Stimulated activated CD4-positive, alpha-beta T cell treated with anti-CD3 and anti-CD28 coated beads, Interleukin-4, amount 100 ng/mL, for 1 hour (primary cell): ENCODE results near the gene TRIP13.
"Not testable (repeated sequence)": the region's sequence is repeated elsewhere in the genome, so short reads cannot be mapped to it uniquely, and the experiment has no call there.

Source experiments
- DNase-seq: peaks from one replicate; pipeline ENCODE4 v3.0.0-alpha.2; 2020

Gene TRIP13

DNA sequence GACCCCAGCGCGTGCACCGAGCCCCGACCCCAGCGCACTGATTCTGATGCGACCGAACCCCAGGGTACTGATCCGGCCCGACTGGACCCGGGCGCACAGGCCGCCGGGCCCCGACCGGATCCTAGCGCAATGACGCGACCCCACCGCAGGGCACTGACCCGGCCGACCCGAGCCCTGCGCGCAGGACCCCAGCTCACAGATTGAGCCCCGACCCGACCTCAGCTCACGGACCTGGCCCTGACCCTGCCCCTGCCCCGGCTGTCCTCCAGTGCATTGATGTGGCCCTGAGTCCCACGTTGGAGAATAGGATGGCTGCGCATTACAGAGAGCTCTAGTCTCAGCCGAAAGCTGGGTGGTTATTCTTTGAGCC is 438 bp downstream of the TRIP13 start:
- no peak for DNase-seq

DNA sequence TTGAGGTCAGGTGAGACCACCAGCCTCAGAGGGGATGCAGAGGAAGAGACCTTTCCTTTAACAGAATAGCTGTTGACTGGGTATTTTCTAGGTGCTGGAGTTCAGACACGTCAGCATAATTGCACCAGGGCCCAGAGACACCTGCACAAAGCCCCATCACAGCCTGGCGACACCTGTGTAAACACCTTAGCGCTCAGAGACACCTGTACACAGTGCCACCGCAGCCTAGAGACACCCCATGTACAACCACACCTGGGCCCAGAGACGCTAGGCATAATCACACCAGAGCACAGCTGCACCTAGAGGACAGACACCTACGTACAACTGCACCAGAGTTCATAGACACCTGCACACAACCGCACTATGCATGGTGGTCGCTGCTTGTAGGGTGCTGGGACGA is 1.0 kb downstream of the TRIP13 start:
- no peak for DNase-seq

DNA sequence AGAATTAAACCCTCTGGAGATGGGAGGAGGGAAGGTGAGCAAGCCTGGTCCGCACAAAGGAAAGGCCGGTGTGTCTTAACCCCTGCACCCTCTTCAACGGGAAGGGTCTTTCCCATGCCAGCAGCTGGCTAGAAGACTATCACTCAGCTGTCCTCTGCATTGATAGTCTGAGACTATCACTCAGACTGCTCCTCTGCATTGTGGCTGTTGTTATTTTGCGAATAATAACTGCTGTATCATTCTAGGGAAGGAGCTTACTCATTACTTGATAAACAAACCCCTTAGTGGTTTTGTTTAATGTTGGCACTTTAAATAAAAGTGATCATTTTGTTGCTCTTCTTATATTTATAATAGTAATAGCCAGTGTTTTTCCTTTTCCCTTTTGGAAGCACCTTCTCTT is 8.1 kb downstream of the TRIP13 start:
- DNase-seq: no peak

DNA sequence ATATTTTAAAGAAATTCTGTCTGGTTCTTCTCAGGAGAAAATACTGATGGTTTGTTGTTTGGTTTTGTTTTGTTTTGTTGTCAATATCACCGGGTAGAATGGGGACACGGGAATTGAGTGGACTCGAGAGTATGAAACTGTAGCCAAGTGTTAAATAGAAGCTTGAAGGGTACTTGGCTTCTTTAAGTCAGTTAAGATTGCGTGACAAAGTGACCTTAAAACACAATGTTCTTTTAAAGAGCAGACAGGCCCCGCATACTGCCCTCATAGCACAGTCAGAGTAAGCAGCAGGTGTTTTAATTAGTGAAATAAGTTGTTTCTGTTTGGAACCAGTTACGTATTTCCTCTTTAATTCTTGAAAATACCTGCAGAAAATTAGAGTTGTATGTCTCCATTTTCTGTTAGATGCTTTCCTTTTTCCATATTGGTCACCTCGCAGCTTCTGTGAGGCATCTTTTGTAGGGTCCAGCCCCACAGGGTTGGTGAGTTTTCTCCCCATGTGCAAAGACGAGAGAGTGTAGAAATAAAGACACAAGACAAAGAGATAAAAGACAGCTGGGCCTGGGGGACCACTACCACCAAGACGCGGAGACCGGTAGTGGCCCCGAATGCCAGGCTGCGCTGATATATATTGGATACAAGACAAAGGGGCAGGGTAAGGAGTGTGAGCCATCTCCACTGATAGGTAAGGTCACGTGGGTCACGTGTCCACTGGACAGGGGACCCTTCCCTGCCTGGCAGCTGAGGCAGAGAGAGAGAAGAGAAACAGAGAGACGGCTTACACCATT is 9.6 kb downstream of the TRIP13 start:
- DNase-seq: no peak

DNA sequence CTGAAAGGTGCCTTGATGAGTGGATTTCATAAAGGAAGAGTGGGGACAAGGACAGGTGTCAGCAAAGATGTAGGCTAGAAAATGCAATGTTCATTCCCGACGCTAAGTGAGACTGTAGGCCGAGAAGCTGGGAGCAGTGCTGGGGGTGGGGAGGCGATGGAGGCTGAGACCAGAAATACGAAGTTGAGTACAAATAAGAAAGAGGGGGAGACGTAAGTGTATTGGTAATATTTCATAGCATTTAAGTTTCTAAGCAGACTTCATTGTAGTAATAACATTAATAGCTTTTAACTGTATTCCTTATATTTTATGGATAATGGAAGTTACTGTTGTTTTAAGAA is 11.0 kb downstream of the TRIP13 start:
- DNase-seq: no peak

DNA sequence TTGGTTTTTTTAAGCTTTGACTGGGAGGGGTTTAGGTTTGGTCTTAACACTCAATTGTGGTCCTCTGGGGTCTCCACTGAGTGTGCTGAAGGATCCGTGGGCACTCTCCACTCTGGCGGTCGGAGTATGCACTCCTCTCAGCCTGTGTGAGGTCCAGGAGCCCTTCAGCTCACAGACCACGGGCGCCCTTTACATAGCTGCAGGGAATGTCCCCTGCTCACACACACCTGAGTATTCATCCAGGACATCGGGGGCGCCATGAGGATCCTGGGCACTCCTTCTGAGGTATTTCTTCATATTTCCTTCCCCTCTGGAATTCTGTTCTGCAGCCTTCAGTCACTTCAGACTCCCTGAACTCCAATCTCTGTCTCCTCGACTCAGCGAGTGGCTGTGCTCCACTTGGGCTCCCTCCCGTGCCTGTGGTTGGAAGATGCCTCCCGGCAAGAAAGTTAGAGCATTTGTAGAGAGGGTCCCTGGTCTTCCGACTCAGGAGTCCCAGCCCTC is 12.5 kb downstream of the TRIP13 start:
- DNase-seq: no peak

DNA sequence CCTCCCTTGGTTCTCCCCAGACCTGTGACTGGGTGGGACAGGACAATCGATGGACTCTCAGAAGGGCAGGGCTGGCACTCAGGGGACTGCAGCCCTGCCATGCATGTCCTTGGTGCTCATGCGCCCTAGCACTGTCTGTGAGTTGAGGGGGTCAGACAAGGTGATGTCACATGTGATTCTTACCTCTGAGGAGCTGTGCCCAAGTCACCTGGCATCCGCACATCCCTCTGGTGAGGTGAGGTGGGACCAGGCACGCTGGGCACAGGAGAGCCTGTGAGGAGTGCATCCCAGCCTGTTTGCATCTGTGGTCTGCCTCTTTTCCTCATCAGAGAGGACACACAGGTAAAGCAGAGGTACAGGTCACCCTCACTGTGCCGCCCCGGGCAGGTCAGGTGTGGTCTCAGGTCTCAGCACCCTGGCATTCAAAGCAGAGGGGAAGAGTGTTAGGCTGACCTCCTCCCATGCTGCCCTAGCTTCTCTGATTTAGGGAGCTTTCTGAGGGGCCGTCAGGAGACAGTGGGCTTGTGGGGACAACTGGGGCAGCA is 14.8 kb downstream of the TRIP13 start:
- DNase-seq: no peak

DNA sequence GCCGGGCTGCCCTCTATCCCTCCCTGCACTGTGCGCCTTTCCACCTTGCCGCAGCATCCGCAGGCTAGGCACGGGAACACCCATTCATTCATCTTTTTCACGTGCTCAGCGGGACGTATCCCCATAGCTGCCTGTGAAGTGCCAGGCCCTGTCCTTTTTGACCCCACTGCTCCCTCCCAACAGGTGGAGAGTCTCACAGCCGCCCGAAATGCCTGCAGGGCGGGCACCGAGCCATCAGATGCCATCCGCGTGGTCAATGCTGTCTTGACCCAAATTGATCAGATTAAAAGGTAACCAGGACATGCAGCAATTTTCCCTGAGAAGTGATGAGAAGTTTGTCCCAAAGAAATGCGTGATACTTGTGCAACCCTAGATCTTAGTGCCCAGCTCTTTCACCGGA is 15.5 kb downstream of the TRIP13 start:
- DNase-seq: no peak

DNA sequence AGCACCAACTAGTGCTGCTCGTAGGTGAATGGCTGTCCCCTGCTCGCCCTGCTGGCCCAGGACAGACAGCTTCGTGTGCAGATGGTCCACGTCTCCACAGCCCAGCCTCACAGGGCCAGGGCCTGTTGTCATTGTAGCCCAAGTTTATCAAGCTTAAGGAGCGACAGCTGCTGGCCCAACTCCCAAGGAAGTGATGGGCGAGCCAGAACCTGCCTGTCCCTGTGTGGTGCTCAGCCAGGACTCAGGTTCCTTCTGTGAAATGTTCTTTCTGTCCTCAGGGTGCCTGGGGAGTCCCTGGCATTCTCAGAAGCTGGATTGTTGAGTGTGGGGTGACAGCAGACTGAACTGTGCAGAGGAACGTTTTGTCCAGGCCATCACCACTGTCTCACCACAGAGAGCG is 16.4 kb downstream of the TRIP13 start:
- DNase-seq: no peak

DNA sequence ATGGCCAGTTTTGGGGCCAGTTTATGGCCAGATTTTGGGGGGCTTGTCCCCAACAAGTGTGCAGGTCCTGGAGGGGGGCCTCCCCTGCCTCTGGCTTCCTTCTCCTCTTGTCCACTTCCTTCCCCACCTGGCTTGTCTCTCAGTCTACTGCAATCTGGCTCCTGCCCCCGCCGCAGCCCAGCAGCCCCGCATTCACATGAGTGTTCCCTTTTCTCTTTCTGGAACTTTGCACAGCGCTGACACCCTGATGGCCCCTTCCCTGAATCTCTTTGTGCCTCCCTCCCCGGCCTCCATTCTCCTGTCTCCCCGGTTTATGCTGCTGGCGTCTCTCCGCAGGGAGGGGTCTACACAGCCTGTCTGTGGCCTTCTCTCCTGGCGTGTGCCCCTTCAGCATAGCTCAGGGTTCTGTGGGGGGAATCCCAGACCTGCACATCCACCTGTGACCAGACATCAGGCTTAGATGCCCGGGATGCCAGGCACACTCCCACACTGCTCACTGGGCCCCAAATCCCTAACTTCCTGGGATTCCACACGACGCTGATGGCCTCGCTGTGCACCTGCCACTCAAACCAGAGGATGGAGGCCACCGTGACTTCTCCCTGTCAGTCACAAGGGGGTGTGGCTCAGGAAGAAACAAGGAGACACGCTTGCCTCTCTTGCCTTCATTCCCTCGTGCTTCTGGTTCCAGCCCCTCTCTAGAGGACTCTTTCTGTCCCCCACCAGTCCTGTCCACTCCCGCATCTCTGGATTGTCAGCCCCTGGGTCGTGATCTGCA is 17.5 kb downstream of the TRIP13 start:
- no peak for DNase-seq

DNA sequence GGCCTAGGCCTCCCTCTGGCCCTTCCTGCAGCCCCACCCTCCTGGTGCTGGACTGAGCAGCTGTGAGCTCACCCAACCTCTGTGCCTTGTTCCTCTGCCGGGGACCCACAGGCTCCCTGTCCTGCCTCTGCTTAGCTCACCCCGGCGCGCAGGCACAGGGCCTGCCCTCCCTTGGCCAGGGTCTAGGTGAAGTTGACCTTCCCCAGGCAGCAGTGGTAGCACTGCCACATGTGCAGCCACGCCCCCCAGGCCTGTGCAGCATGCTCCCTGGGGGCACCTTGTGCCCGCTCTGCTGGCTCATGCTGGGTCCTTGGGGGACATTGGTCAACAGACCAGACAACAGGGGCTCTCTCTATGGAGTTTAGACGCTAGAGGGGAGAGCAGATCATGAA is 18.1 kb downstream of the TRIP13 start:
- no peak for DNase-seq

DNA sequence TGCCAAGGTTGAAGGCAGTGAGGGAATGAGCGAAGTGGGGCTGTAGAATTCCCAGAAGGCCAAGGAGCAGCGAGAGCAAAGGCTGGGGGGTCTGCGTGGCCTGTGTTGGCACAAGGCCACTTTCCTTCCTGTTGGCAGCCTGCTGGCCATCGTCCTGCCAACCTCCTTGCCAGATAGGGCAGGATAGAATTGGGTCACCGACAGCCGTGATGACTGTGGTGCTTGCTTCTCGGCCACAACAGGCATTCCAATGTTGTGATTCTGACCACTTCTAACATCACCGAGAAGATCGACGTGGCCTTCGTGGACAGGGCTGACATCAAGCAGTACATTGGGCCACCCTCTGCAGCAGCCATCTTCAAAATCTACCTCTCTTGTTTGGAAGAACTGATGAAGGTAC is 18.9 kb downstream of the TRIP13 start:
- DNase-seq: no peak

DNA sequence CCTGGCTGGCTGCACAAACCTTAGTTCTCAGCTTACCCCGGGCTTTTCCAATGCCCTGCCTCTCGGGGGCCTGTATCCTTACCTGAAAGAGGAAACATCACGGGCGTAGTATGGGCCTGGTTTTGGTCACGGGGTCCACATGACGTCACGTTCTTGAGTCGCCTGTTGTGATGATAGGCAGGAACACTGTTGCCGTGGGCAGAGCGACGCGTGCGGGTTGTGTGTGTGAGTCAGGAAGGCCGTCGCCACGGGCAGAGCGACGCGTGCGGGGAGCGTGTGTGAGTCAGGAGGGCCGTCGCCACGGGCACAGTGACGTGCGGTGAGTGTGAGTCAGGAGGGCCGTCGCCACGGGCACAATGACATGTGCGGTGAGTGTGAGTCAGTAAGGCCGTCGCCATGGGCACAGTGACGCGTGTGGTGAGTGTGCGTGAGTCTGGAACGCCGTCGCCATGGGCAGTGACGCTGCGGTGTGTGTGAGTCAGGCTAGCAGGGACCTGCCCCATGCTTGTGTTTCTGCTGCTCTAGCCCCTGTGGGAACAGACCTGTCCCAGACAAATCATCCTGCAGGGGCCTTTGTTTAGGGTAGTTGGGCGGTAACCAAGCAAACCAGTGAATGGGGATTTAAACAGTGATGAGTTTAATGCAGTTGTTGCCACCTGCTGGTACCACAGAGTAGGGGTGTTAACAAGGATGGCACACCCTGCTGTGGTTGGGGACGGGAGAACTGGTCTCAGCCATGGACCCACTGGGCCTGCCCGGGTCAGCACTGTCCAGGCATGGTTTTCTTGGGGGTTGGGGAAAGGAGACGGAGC is 19.8 kb downstream of the TRIP13 start:
- DNase-seq: peak; percentile 61

DNA sequence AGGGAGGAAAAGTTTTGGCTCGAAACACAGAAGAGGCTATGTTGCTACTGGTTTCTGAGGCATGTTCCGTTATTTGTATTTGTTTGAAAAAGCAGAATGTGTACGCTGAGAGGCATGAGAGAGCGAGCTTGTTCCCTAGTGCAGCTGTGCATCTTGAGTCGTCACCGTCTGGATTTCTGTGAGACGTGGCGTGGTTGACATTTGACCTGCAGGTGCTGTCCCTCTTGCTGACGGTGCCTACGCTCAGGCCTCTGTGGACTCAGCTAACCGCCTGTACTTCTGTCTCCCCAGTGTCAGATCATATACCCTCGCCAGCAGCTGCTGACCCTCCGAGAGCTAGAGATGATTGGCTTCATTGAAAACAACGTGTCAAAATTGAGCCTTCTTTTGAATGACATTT is 21.5 kb downstream of the TRIP13 start:
- no peak for DNase-seq

DNA sequence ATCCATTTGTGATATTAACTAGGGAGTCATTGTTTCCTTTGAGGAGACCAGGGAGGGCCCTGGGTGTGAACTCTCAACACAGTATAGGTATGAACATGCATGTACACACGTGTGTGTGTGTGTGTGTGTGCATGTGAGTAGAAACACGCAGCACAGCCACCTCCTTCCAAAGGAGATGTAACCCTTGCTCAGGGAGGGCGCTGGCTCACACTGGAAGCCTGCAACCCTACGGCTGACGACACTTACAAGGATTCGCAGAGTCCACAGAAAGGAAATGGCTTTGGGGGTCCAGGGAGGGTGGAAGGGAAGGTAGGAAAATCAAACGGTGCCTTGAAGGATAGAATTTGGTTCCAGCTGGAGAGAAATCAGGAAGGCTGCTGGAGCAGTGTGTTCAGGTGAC is 21.9 kb downstream of the TRIP13 start:
- no peak for DNase-seq

DNA sequence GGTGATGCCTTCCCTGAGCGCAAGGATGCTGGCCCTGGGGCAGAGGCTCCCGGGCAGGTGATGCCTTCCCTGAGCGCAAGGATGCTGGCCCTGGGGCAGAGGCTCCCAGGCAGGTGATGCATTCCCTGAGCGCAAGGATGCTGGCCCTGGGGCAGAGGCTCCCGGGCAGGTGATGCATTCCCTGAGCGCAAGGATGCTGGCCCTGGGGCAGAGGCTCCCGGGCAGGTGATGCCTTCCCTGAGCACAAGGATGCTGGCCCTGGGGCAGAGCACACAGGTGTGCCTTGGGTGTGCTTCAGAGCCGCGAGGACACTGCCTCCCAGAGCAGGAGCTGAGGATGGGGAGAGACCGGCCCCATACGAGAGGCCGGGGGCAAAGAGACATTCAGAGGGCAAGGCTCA is 22.7 kb downstream of the TRIP13 start:
- DNase-seq: not testable (repeated sequence)

DNA sequence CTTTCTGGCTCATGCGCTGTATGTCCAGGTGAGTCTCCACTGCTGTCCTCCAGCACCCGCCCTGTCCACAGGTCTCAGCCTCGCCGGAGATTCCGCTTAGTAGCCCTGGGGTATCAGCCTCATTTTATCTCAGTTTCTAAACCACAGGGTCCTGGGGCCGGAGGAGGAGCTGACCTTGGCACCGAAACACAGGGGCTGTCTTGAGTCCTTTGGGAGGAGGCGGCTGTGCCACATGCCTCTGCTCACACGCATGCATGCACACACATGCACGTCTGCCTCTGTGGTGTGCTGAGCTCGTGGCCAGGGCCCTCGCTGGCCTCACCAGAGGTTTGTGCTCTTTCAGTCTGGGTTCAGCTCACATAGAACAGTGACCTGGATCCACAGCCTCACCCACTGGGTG is 23.3 kb downstream of the TRIP13 start:
- DNase-seq: no peak

DNA sequence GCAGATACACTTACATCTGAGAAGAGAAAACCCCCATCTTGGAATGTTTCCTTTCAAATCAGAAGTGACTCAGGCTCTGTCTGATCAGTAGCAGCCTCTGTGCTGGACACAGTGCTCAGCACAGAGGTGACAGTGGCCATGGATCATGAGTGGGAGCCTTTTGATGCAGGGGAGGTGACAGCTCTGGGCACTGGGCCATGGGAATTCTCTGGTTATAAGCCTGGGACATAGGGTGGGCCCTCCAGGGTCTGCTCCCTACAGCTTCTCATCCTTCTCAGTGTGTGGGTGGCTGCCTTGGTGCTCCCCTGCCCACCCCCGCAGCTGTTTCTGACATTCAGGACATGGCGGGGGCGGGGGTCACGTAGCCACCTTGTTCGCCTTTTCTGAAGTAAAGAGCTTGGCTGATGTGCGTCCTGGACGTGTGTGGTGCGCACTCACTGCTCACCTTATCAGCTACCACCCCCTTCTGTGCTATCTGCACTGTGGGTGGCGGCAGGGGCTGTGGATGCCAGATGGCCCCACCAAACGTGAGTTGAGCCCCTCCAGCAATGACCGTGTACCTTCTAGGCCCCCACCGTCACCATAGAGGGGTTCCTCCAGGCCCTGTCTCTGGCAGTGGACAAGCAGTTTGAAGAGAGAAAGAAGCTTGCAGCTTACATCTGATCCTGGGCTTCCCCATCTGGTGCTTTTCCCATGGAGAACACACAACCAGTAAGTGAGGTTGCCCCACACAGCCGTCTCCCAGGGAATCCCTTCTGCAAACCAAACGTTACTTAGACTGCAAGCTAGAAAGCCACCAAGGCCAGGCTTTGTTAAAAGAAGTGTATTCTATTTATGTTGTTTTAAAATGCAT is 24.0 kb downstream of the TRIP13 start:
- no peak for DNase-seq

DNA sequence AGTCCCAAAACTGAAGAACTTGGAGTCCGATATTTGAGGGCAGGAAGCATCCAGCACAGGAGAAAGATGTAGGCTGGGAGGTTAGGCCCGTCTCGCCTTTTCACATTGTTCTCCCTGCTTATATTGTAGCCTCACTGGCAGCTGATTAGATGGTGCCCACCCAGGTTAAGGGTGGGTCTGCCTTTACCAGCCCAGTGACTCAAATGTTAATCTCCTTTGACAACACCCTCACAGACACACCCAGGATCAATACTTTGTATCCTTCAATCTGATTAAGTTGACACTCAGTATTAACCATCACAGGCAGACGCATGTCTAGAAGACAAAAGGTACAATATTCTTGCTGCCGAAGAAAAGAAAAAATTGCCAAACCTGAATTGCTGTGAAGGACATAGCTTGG is 26.0 kb downstream of the TRIP13 start:
- not testable (repeated sequence) for DNase-seq

DNA sequence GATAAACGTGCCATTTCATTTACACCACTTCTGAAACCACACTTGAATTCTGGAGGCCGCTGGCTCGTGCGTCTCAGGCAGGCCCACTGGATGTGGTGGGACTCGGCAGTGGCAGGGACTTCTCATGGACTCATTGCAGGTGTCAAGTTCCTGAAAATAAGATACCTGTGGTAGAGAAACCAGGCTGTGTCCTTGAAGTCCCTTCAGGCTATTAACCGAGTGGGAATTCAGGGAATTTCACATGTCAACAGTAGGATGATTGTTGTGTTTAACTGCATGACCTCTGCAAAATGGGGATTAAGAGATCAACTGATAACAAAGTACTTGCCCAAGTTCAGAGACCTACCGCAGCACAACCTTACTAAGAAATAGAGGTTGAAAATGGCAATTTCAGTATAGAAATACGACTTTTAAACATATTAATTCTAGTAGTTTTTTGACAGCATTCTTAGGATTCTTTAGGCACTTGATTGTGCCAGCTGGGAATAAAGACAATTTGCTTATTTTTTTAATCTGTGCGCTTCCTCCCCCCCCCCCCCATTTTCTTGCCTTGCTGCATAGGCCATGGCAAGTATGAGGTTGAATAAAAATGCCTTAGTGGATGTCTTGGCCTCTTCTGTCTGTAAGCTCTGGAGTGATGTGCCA is 26.8 kb downstream of the TRIP13 start:
- no peak for DNase-seq

DNA sequence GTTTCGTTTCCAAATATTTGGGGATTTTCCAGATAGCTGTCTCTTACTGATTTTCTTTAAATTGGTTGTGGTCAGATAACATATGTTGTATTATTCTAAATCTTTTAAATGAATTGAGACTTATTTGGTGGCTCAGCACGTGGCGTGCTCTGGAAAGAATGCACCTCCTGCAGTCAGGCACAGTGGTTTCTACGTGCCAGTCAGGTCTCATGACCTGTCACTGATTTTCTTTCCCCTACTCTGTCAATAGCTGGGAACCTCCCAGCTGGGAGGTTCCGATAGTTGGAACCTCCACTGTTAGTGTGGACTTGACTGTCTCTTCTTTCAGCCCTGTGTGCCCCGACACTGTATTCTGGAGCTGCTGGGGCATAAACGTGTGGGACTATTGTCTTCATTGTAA is 27.6 kb downstream of the TRIP13 start:
- DNase-seq: no peak
